Measurements from ENCODE around the gene NR2F2.

Gene NR2F2

GRCh38 chr15:96326328-96327154 is 4.0 kb upstream of the NR2F2 start:
- Histone ChIP-seq H3K79me2 (ENCODE audit: insufficient read depth, low read length) (no peaks in the 10 kb centered on the region), H3K9me2 (ENCODE audit: low read depth, low read length) (no peaks in the 10 kb centered on the region), H2AFZ (ENCODE audit: low read length) (no peak overlapping the region), H4K20me1 (ENCODE audit: insufficient read depth, low read length) (no peaks in the 10 kb centered on the region), H3K4me2 (ENCODE audit: low read length) (no peak overlapping the region), H3K36me3 (ENCODE audit: insufficient read depth, low read length) (no peaks in the 10 kb centered on the region), H3F3A (ENCODE audit: insufficient read depth, low read length) (no peaks in the 10 kb centered on the region), H3K4me3 (ENCODE audit: low read depth, low read length, poor library complexity, severe bottlenecking) (no peak overlapping the region), H3K4me1 (ENCODE audit: insufficient read depth, low read length, severe bottlenecking) (no peaks in the 10 kb centered on the region), H3K27me3 (ENCODE audit: insufficient read depth, low read length) (no peaks in the 10 kb centered on the region), H3K27ac (ENCODE audit: low read depth, low read length, poor library complexity, severe bottlenecking) (no peak overlapping the region), H3K9ac (ENCODE audit: low read length) (no peak overlapping the region), H3K9me3 (ENCODE audit: low read length) (no peaks in the 10 kb centered on the region)
- no peak for TF ChIP-seq EZH2 (IDR thresholded peaks at IDR 0.05; ENCODE audit: borderline replicate concordance, low read length)

- H3K27me3 ChIP-seq (ENCODE audit: insufficient read depth, low read length) = no peaks in the 10 kb centered on the region
- H3K4me2 ChIP-seq (ENCODE audit: low read length) = no peak overlapping the region
- no peaks in the 10 kb centered on the region for H3K36me3 ChIP-seq (ENCODE audit: insufficient read depth, low read length)
Measured at GRCh38 chr15:96327155-96327741, 3.3 kb upstream of the NR2F2 start.

GRCh38 chr15:96328181-96328876 is 2.2 kb upstream of the NR2F2 start:
- Histone ChIP-seq H3K9ac (ENCODE audit: low read length) (no peak overlapping the region), H3K27ac (ENCODE audit: low read depth, low read length, poor library complexity, severe bottlenecking) (no peak overlapping the region), H2AFZ (ENCODE audit: low read length) (no peak overlapping the region), H3K9me2 (ENCODE audit: low read depth, low read length) (no peaks in the 10 kb centered on the region), H4K20me1 (ENCODE audit: insufficient read depth, low read length) (no peaks in the 10 kb centered on the region), H3F3A (ENCODE audit: insufficient read depth, low read length) (no peaks in the 10 kb centered on the region), H3K4me2 (ENCODE audit: low read length) (no peak overlapping the region), H3K36me3 (ENCODE audit: insufficient read depth, low read length) (no peaks in the 10 kb centered on the region), H3K9me3 (ENCODE audit: low read length) (no peaks in the 10 kb centered on the region), H3K4me1 (ENCODE audit: insufficient read depth, low read length, severe bottlenecking) (no peaks in the 10 kb centered on the region), H3K79me2 (ENCODE audit: insufficient read depth, low read length) (no peaks in the 10 kb centered on the region), H3K4me3 (ENCODE audit: low read depth, low read length, poor library complexity, severe bottlenecking) (no peak overlapping the region), H3K27me3 (ENCODE audit: insufficient read depth, low read length) (no peaks in the 10 kb centered on the region)
- no peak for TF ChIP-seq CTCF (IDR thresholded peaks at IDR 0.05; ENCODE audit: low read length)
- TF ChIP-seq EZH2 (IDR thresholded peaks at IDR 0.05; ENCODE audit: borderline replicate concordance, low read length) = no peak

More at GRCh38 chr15:96327155-96327741, 3.3 kb upstream of the NR2F2 start:
- no peaks in the 10 kb centered on the region for H3F3A ChIP-seq (ENCODE audit: insufficient read depth, low read length)
- H4K20me1 ChIP-seq (ENCODE audit: insufficient read depth, low read length) = no peaks in the 10 kb centered on the region
- no peaks in the 10 kb centered on the region for H3K4me1 ChIP-seq (ENCODE audit: insufficient read depth, low read length, severe bottlenecking)
- no peaks in the 10 kb centered on the region for H3K79me2 ChIP-seq (ENCODE audit: insufficient read depth, low read length)
- no peaks in the 10 kb centered on the region for H3K9me2 ChIP-seq (ENCODE audit: low read depth, low read length)
- TF ChIP-seq EZH2 (IDR thresholded peaks at IDR 0.05; ENCODE audit: borderline replicate concordance, low read length) (no peak), CTCF (IDR thresholded peaks at IDR 0.05; ENCODE audit: low read length) (peak; percentile 47)
- H3K9ac ChIP-seq (ENCODE audit: low read length) = no peak overlapping the region
- H3K9me3 ChIP-seq (ENCODE audit: low read length) = no peaks in the 10 kb centered on the region
- H2AFZ ChIP-seq (ENCODE audit: low read length) = no peak overlapping the region
- no peak overlapping the region for H3K27ac ChIP-seq (ENCODE audit: low read depth, low read length, poor library complexity, severe bottlenecking)
- no peak overlapping the region for H3K4me3 ChIP-seq (ENCODE audit: low read depth, low read length, poor library complexity, severe bottlenecking)

Measured in OCI-LY1 (cell line).